Gastrocnemius medialis (tissue), 4 donors: ENCODE measurements around the gene UPF2.

Source experiments
- CTCF ChIP-seq, 5 experiments: fragments of 450-650 bp in 3 of 5; fragments of 200-600 bp in 2 of 5; sonication (generic) in 2 of 5; IDR thresholded peaks in 4 of 5; conservative IDR thresholded peaks in 1 of 5; 1 replicate in 4 of 5; 2 replicates in 1 of 5; pipeline ENCODE4 v1.5.1; 2016 to 2019; ENCODE audit warnings: antibody characterized with exemption in 5 of 5, mild to moderate bottlenecking in 3 of 5, moderate library complexity in 3 of 5
- POLR2A ChIP-seq, 2 donors: fragments of 450-650 bp; IDR thresholded peaks; one replicate each; pipeline ENCODE4 v1.6.1; 2017; ENCODE audit warnings: antibody characterized with exemption in 2 of 2, mild to moderate bottlenecking in 2 of 2, moderate library complexity in 2 of 2

- no peak for TF ChIP-seq POLR2A (IDR thresholded peaks at IDR 0.05)
- no peak for TF ChIP-seq CTCF (IDR thresholded peaks at IDR 0.05 in 4 of 5, conservative IDR thresholded peaks at IDR 0.05 in 1 of 5)
These were observed 163.1 kb downstream of the UPF2 start for GRCh38 chr10:11879387-11880094.
